Trophoblast cell (in vitro differentiated cells and primary cell): ENCODE results near the gene HEATR1. TPM values are rescaled to one million over a fixed set of nuclear protein-coding genes. Genes with fewer than 3 reads are reported as not detected.

Experiments
- DNase-seq, 2 donors: peaks; one replicate each; pipeline ENCODE4 v3.0.0-alpha.2; 2016
- H2AFZ ChIP-seq: 2 replicates; pipeline ENCODE4 v1.6.1; 2013; ENCODE audit warnings: low read length, moderate library complexity, mild to moderate bottlenecking; ENCODE audit not compliant: insufficient read depth, poor library complexity
- H2AK5ac ChIP-seq: 2 replicates; pipeline ENCODE4 v1.6.1; 2013; ENCODE audit warnings: mild to moderate bottlenecking, low read length
- H2BK120ac ChIP-seq: 2 replicates; pipeline ENCODE4 v1.6.1; 2013; ENCODE audit warnings: low read length, mild to moderate bottlenecking, moderate library complexity; ENCODE audit not compliant: insufficient read depth, poor library complexity
- H2BK12ac ChIP-seq: 2 replicates; pipeline ENCODE4 v1.6.1; 2013; ENCODE audit warnings: mild to moderate bottlenecking, low read length, moderate library complexity
- H2BK5ac ChIP-seq: 2 replicates; pipeline ENCODE4 v1.6.1; 2013; ENCODE audit warnings: low read length, low read depth, moderate library complexity, mild to moderate bottlenecking; ENCODE audit not compliant: poor library complexity
- H3K14ac ChIP-seq: 2 replicates; pipeline ENCODE4 v1.6.1; 2013; ENCODE audit warnings: mild to moderate bottlenecking, low read length
- H3K18ac ChIP-seq: 2 replicates; pipeline ENCODE4 v1.6.1; 2013; ENCODE audit warnings: mild to moderate bottlenecking, low read length
- H3K23ac ChIP-seq: 2 replicates; pipeline ENCODE4 v1.6.1; 2013; ENCODE audit warnings: low read length
- H3K27ac ChIP-seq: 2 replicates; pipeline ENCODE4 v1.5.1; 2013; ENCODE audit warnings: low read depth, mild to moderate bottlenecking, inconsistent platforms, low read length, moderate library complexity
- H3K27me3 ChIP-seq: 2 replicates; pipeline ENCODE4 v1.6.1; 2013; ENCODE audit warnings: inconsistent platforms, mild to moderate bottlenecking, low read length, moderate library complexity; ENCODE audit not compliant: insufficient read depth
- H3K36me3 ChIP-seq, 2 experiments: 1 replicate in 1 of 2; 2 replicates in 1 of 2; pipeline ENCODE4 v1.6.1; 2013; ENCODE audit warnings: low read length in 2 of 2, mild to moderate bottlenecking in 2 of 2, moderate library complexity in 1 of 2; ENCODE audit not compliant: insufficient read depth in 2 of 2, control insufficient read depth in 1 of 2
- H3K4ac ChIP-seq: 2 replicates; pipeline ENCODE4 v1.6.1; 2013; ENCODE audit warnings: low read depth, mild to moderate bottlenecking, low read length, moderate library complexity
- H3K4me1 ChIP-seq, 2 experiments: 1 replicate in 1 of 2; 2 replicates in 1 of 2; pipeline ENCODE4 v1.6.1; 2013; ENCODE audit warnings: low read length in 2 of 2, mild to moderate bottlenecking in 2 of 2, moderate library complexity in 1 of 2; ENCODE audit not compliant: insufficient read depth in 2 of 2, control insufficient read depth in 1 of 2
- H3K4me2 ChIP-seq: 2 replicates; pipeline ENCODE4 v1.6.1; 2013; ENCODE audit warnings: inconsistent platforms, mild to moderate bottlenecking, low read length, moderate library complexity
- H3K4me3 ChIP-seq: 2 replicates; pipeline ENCODE4 v1.5.1; 2013; ENCODE audit warnings: mild to moderate bottlenecking, low read depth, low read length, inconsistent platforms
- H3K79me1 ChIP-seq: one replicate; pipeline ENCODE4 v1.6.1; 2013; ENCODE audit warnings: low read length
- H3K79me2 ChIP-seq: 2 replicates; pipeline ENCODE4 v1.6.1; 2013; ENCODE audit warnings: low read length, mild to moderate bottlenecking; ENCODE audit not compliant: control insufficient read depth, insufficient read depth, poor library complexity
- H3K9ac ChIP-seq: 2 replicates; pipeline ENCODE4 v1.6.1; 2013; ENCODE audit warnings: mild to moderate bottlenecking, low read length
- H3K9me3 ChIP-seq: 2 replicates; pipeline ENCODE4 v1.6.1; 2013; ENCODE audit warnings: low read depth, mild to moderate bottlenecking, control low read depth, inconsistent platforms, low read length; ENCODE audit not compliant: insufficient read depth
- H4K12ac ChIP-seq: 2 replicates; pipeline ENCODE4 v1.6.1; 2013; ENCODE audit warnings: low read depth, mild to moderate bottlenecking, low read length, moderate library complexity
- H4K8ac ChIP-seq: 2 replicates; pipeline ENCODE4 v1.6.1; 2013; ENCODE audit warnings: low read depth, mild to moderate bottlenecking, low read length, moderate library complexity
- H4K91ac ChIP-seq: one replicate; pipeline ENCODE4 v1.6.1; 2013; ENCODE audit warnings: low read depth, mild to moderate bottlenecking, low read length, moderate library complexity
- WGBS: extraction: QIAGEN DNeasy Blood & Tissue Kit; methylation state at CpG from one replicate; pipeline ENCODE4 v1.1.7; 2013; ENCODE audit warnings: missing lambda C conversion rate; ENCODE audit not compliant: insufficient read length, insufficient coverage; ENCODE audit errors: extremely low coverage; 5-methylcytosine and 5-hydroxymethylcytosine counted together
- polyA plus RNA-seq: library from polyadenylated mRNA; stranded (reverse); fragments of 200-250 nt; gene quantifications from 2 replicates; pipeline ENCODE4 v1.2.3, GENCODE V29; 2013

HEATR1 gene
- 15.7 and 15.9 TPM in 2 replicates for polyA plus RNA-seq

DNA sequence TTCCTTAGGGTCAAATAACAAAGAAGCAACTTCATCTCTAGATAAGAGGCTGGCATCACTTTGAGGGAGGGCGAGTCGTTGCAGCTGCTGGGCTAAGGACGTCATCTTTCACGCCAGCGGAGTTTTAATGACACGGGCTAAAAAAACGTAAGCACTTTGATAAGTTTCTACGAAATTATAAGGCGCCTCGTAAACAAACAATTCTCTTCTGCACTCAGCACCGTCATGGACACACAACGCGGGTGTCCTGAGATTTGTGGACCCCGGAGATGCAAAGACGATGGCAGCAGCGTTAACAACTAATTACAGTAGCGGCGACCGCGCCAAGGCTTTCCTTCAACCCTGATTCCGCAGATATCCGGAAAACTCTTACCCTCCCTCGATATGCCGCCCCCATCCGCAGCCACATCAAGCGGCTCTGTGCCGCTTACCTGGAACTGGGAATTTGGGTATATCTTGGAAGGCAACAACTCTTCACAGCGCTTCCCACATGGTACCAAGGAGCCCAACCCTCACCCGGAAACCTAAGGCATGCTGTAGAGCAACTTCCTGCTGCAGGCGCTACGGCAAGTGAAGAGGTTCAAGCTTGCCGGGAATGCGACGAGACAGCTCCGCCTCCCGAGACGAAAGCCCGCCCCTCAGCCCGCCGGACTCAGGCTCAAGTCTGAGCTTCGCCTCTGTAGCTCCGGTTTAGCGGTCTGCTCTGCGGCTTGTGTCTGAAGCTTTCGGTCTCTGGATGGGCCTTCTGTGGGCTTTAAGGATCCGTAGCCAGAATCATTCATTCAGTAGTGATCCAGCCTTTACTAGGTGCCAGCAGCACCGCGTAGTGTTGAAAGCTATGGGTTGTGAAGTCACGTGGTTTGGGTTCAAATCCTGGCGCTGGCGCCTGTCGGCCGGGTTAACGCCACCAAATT is at the start of gene HEATR1:
Gene HEATR1 (minus strand): TSS at position 526 of the 914 bp plus-strand sequence. CDS start 421 bp downstream, at position 105.
- WGBS = no CpG with 5 or more reads among the region's 54 CpGs
- Histone ChIP-seq H3K79me2 (peaks cover 6% of the 10 kb centered on the region), H3K4me2 (peak within 1 kb of the TSS; percentile 86), H3K27ac (peak within 1 kb of the TSS; percentile 86), H4K91ac (peak within 1 kb of the TSS; percentile 88), H3K9me3 (no peaks in the 10 kb centered on the region), H3K18ac (peak within 1 kb of the TSS; percentile 95), H3K36me3 (peaks cover 3 to 10% of the 10 kb centered on the region in 2 experiments), H3K4me1 (peaks cover 8 to 9% of the 10 kb centered on the region in 2 experiments), H4K12ac (peak within 1 kb of the TSS; percentile 99), H2AK5ac (peak within 1 kb of the TSS; percentile 83), H3K14ac (peak within 1 kb of the TSS; percentile 95), H3K23ac (no peak within 1 kb of the TSS), H2BK12ac (peak within 1 kb of the TSS; percentile 72), H2AFZ (peak within 1 kb of the TSS; percentile 100), H3K9ac (peak within 1 kb of the TSS; percentile 85), H2BK5ac (peak within 1 kb of the TSS; percentile 96), H3K4me3 (peak within 1 kb of the TSS; percentile 89), H4K8ac (peak within 1 kb of the TSS; percentile 99), H3K27me3 (no peaks in the 10 kb centered on the region), H3K4ac (peak within 1 kb of the TSS; percentile 96), H3K79me1 (peaks cover 12% of the 10 kb centered on the region), H2BK120ac (peak within 1 kb of the TSS; percentile 97)
- DNase-seq = peak; percentile 94 to 96

DNA sequence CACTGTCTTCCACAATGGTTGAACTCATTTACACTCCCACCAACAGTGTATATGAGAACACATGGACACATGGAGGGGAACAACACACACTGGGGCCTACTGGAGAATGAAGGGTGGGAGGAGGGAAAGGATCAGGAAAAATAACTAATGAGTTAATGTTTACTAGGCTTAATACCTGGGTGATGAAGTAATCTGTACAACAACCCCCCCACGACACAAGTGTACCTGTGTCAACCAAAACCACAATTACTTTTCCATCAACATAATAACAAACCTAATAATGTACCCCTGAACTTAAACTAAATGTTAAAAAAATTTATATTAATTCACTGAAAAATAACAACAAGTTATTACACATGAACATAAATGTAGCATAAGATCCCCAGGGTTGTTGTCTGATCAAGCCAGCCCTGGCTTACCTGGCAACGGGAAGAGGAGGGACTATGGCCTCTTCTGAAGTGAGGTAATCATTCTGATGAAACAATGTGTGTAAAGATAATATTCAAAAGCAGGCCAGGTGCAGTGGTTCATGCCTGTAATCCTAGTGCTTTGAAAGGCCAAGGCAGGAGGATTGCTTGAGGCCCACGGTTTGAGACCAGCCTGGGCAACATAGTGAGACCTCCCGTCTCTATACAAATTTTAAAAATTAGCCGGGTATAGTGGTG is 40.8 kb upstream of the HEATR1 start:
- no peak overlapping the region for H4K8ac ChIP-seq
- H3K9me3 ChIP-seq = no peaks in the 10 kb centered on the region
- no peak overlapping the region for H2BK12ac ChIP-seq
- H2AK5ac ChIP-seq = no peak overlapping the region
- H3K23ac ChIP-seq = no peak overlapping the region
- no CpG with 5 or more reads among the region's 5 CpGs for WGBS
- H3K14ac ChIP-seq = no peak overlapping the region
- H3K79me1 ChIP-seq = no peaks in the 10 kb centered on the region
- no peaks in the 10 kb centered on the region for H3K36me3 ChIP-seq
- no peaks in the 10 kb centered on the region for H3K4me1 ChIP-seq
- no peak overlapping the region for H2BK120ac ChIP-seq
- no peak overlapping the region for H3K4me3 ChIP-seq
- no peak overlapping the region for H2BK5ac ChIP-seq
- H4K12ac ChIP-seq = no peak overlapping the region
- H3K4ac ChIP-seq = no peak overlapping the region
- no peak for DNase-seq
- H2AFZ ChIP-seq = no peak overlapping the region
- no peak overlapping the region for H3K4me2 ChIP-seq
- no peak overlapping the region for H3K9ac ChIP-seq
- no peak overlapping the region for H3K18ac ChIP-seq
- no peaks in the 10 kb centered on the region for H3K79me2 ChIP-seq
- no peak overlapping the region for H3K27ac ChIP-seq
- no peak overlapping the region for H4K91ac ChIP-seq
- no peaks in the 10 kb centered on the region for H3K27me3 ChIP-seq

DNA sequence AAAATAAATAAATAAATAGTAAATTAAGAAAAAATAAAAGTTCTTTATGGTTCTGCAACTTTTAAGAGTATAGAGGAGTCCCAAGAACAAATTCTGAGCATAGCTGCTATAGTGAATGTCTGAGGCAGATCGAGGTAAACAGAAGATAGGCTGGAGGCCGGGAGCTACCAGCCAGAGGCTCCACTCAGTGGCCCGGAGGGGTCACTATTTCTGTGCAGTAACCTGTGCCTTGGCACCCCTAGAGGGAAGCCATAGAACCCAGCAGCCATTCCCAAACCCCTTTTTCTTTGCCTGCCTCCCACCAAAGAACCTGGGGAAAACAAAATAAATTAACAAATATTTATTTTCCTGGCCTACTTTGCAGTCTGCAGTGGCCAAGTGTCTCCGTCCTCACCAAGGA is 38.4 kb upstream of the HEATR1 start:
- H3K4me3 ChIP-seq = no peak overlapping the region
- no peak overlapping the region for H2AK5ac ChIP-seq
- H2BK12ac ChIP-seq = no peak overlapping the region
- no peak overlapping the region for H3K9ac ChIP-seq
- H4K8ac ChIP-seq = no peak overlapping the region
- no peaks in the 10 kb centered on the region for H3K79me2 ChIP-seq
- no peak for DNase-seq
- no peak overlapping the region for H3K18ac ChIP-seq
- no peaks in the 10 kb centered on the region for H3K36me3 ChIP-seq
- no peak overlapping the region for H3K4ac ChIP-seq
- H3K9me3 ChIP-seq = no peaks in the 10 kb centered on the region
- no peak overlapping the region for H2AFZ ChIP-seq
- H3K79me1 ChIP-seq = no peaks in the 10 kb centered on the region
- H3K23ac ChIP-seq = no peak overlapping the region
- no peak overlapping the region for H4K91ac ChIP-seq
- no peak overlapping the region for H4K12ac ChIP-seq
- H3K27ac ChIP-seq = no peak overlapping the region
- WGBS = no CpG with 5 or more reads among the region's 4 CpGs
- no peaks in the 10 kb centered on the region for H3K27me3 ChIP-seq
- no peak overlapping the region for H2BK5ac ChIP-seq
- no peak overlapping the region for H2BK120ac ChIP-seq
- H3K14ac ChIP-seq = no peak overlapping the region
- H3K4me2 ChIP-seq = no peak overlapping the region
- no peaks in the 10 kb centered on the region for H3K4me1 ChIP-seq

GRCh38 chr1:236639686-236640085 is 35.4 kb upstream of the HEATR1 start:
- no peak overlapping the region for H3K14ac ChIP-seq
- H4K12ac ChIP-seq = no peak overlapping the region
- H2BK5ac ChIP-seq = no peak overlapping the region
- H3K79me1 ChIP-seq = no peaks in the 10 kb centered on the region
- no peak overlapping the region for H3K4me3 ChIP-seq
- no peak overlapping the region for H3K27ac ChIP-seq
- WGBS = no CpG with 5 or more reads among the region's 4 CpGs
- H3K4ac ChIP-seq = no peak overlapping the region
- no peak overlapping the region for H4K8ac ChIP-seq
- no peak overlapping the region for H3K9ac ChIP-seq
- no peaks in the 10 kb centered on the region for H3K79me2 ChIP-seq
- no peak overlapping the region for H2BK120ac ChIP-seq
- DNase-seq = no peak
- no peaks in the 10 kb centered on the region for H3K9me3 ChIP-seq
- no peak overlapping the region for H2AK5ac ChIP-seq
- H3K23ac ChIP-seq = no peak overlapping the region
- H3K4me2 ChIP-seq = no peak overlapping the region
- H3K4me1 ChIP-seq = no peaks in the 10 kb centered on the region
- no peaks in the 10 kb centered on the region for H3K27me3 ChIP-seq
- H4K91ac ChIP-seq = no peak overlapping the region
- H3K36me3 ChIP-seq = no peaks in the 10 kb centered on the region
- no peak overlapping the region for H3K18ac ChIP-seq
- no peak overlapping the region for H2AFZ ChIP-seq
- no peak overlapping the region for H2BK12ac ChIP-seq
